H1 (cell line): ENCODE measurements around the gene MTPN. TPM values are rescaled to one million over a fixed set of nuclear protein-coding genes. Genes with fewer than 3 reads are reported as not detected.

Source experiments
- ASH2L ChIP-seq: fragments of 200-600, 300-600 bp; sonication (generic); IDR thresholded peaks from one replicate; pipeline ENCODE4 v1.7.1; 2017; ENCODE audit warnings: low read length
- CREB1 ChIP-seq: IDR thresholded peaks from 2 replicates; pipeline ENCODE4 v1.6.1; 2012; ENCODE audit warnings: inconsistent platforms
- RFX5 ChIP-seq: IDR thresholded peaks from 2 replicates; pipeline ENCODE4 v1.6.1; 2011; ENCODE audit warnings: low read depth, low read length, improper control_type of control experiment, borderline replicate concordance
- SIN3A ChIP-seq, 2 experiments: IDR thresholded peaks in 1 of 2; conservative IDR thresholded peaks in 1 of 2; 2 replicates each; pipeline ENCODE4 v1.6.1; 2011 to 2012; ENCODE audit warnings: low read length in 2 of 2, improper control_type of control experiment in 1 of 2, low read depth in 1 of 2, mild to moderate bottlenecking in 1 of 2
- SRF ChIP-seq: IDR thresholded peaks from 2 replicates; pipeline ENCODE4 v1.6.1; 2011; ENCODE audit warnings: mild to moderate bottlenecking, low read depth, low read length, moderate library complexity
- TBP ChIP-seq: IDR thresholded peaks from 2 replicates; pipeline ENCODE4 v1.6.1; 2011; ENCODE audit warnings: low read depth, low read length, improper control_type of control experiment
- ZNF274 ChIP-seq: IDR thresholded peaks from 2 replicates; pipeline ENCODE4 v1.7.0; 2012; ENCODE audit warnings: low read length, borderline replicate concordance; ENCODE audit errors: extremely low read depth
- polyA plus RNA-seq, 7 experiments: library from polyadenylated mRNA; depleted of rRNA in 3 of 7; stranded (reverse) in 5 of 7; unstranded in 2 of 7; fragments of >200 nt in 5 of 7; fragments of 200-250 nt in 2 of 7; gene quantifications; 1 replicate in 5 of 7; 2 replicates in 1 of 7; 4 replicates in 1 of 7; pipeline versions ENCODE4 v1.2.1 to v1.2.3, GENCODE V29; 2011 to 2013; ENCODE audit warnings: missing spikeins in 2 of 7, mixed read lengths in 2 of 7
- total RNA-seq: library from RNA; stranded (reverse); fragmentation: NEBNext Ultra II Directional; extraction: Animal tissue kit (Norgen Biotek cat#: 25700); gene quantifications from 2 replicates; pipeline ENCODE4 v1.2.1, GENCODE V29; 2021
- TF ChIP-seq, protein P1 (sequence below): fragments of 300-600 bp; sonication (generic); IDR thresholded peaks from 2 replicates; pipeline ENCODE4 v1.7.1; 2012; ENCODE audit warnings: low read length, moderate library complexity, mild to moderate bottlenecking, inconsistent platforms; ENCODE audit not compliant: insufficient replicate concordance

Gene MTPN
- total and polyA plus RNA-seq, 2 of the 8 experiments (the other 6 are each of a cell fraction or from before 2014, with no cell fraction given), result 33.0 to 101 TPM

DNA sequence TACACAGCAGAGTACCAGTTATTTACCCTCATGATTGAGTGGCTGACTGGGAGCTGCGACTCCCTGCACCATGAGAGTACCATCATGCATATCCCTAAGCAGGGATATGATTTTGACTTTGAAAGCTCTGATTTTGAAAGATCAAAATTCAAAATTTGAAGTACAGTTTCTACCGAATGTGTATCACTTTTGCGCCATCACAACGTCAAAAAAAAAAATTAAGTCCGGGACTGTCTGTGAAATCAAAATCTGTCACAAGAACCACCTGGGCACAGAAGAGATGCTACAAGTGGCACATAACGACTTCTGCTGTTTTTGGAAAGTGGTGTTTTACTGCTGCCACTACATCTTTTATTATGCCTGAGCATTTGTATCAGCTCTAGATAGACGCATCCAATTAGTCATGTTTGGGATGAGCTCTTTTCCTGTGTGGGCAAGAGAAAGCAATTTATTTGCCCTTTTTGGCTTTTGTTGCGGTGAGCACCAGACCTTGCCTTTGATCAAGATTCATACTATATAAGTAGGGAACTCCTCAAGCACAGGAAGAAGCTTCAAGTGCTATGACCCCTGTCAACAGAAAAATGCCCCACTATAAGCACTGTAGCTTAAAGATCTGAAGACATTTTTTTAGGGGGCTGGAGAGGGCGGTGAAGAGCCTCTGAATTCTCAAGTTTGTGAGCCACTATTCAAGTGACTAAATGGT is 10.7 kb downstream of the MTPN start (continued):
- TF ChIP-seq, protein P1, sequence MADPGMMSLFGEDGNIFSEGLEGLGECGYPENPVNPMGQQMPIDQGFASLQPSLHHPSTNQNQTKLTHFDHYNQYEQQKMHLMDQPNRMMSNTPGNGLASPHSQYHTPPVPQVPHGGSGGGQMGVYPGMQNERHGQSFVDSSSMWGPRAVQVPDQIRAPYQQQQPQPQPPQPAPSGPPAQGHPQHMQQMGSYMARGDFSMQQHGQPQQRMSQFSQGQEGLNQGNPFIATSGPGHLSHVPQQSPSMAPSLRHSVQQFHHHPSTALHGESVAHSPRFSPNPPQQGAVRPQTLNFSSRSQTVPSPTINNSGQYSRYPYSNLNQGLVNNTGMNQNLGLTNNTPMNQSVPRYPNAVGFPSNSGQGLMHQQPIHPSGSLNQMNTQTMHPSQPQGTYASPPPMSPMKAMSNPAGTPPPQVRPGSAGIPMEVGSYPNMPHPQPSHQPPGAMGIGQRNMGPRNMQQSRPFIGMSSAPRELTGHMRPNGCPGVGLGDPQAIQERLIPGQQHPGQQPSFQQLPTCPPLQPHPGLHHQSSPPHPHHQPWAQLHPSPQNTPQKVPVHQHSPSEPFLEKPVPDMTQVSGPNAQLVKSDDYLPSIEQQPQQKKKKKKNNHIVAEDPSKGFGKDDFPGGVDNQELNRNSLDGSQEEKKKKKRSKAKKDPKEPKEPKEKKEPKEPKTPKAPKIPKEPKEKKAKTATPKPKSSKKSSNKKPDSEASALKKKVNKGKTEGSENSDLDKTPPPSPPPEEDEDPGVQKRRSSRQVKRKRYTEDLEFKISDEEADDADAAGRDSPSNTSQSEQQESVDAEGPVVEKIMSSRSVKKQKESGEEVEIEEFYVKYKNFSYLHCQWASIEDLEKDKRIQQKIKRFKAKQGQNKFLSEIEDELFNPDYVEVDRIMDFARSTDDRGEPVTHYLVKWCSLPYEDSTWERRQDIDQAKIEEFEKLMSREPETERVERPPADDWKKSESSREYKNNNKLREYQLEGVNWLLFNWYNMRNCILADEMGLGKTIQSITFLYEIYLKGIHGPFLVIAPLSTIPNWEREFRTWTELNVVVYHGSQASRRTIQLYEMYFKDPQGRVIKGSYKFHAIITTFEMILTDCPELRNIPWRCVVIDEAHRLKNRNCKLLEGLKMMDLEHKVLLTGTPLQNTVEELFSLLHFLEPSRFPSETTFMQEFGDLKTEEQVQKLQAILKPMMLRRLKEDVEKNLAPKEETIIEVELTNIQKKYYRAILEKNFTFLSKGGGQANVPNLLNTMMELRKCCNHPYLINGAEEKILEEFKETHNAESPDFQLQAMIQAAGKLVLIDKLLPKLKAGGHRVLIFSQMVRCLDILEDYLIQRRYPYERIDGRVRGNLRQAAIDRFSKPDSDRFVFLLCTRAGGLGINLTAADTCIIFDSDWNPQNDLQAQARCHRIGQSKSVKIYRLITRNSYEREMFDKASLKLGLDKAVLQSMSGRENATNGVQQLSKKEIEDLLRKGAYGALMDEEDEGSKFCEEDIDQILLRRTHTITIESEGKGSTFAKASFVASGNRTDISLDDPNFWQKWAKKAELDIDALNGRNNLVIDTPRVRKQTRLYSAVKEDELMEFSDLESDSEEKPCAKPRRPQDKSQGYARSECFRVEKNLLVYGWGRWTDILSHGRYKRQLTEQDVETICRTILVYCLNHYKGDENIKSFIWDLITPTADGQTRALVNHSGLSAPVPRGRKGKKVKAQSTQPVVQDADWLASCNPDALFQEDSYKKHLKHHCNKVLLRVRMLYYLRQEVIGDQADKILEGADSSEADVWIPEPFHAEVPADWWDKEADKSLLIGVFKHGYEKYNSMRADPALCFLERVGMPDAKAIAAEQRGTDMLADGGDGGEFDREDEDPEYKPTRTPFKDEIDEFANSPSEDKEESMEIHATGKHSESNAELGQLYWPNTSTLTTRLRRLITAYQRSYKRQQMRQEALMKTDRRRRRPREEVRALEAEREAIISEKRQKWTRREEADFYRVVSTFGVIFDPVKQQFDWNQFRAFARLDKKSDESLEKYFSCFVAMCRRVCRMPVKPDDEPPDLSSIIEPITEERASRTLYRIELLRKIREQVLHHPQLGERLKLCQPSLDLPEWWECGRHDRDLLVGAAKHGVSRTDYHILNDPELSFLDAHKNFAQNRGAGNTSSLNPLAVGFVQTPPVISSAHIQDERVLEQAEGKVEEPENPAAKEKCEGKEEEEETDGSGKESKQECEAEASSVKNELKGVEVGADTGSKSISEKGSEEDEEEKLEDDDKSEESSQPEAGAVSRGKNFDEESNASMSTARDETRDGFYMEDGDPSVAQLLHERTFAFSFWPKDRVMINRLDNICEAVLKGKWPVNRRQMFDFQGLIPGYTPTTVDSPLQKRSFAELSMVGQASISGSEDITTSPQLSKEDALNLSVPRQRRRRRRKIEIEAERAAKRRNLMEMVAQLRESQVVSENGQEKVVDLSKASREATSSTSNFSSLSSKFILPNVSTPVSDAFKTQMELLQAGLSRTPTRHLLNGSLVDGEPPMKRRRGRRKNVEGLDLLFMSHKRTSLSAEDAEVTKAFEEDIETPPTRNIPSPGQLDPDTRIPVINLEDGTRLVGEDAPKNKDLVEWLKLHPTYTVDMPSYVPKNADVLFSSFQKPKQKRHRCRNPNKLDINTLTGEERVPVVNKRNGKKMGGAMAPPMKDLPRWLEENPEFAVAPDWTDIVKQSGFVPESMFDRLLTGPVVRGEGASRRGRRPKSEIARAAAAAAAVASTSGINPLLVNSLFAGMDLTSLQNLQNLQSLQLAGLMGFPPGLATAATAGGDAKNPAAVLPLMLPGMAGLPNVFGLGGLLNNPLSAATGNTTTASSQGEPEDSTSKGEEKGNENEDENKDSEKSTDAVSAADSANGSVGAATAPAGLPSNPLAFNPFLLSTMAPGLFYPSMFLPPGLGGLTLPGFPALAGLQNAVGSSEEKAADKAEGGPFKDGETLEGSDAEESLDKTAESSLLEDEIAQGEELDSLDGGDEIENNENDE, result no peak
- TF ChIP-seq ZNF274 (no peak), TBP (no peak), ASH2L (no peak), RFX5 (no peak), CREB1 (no peak), SRF (no peak), SIN3A (conservative IDR thresholded peaks at IDR 0.05 in 1 of 2, IDR thresholded peaks at IDR 0.05 in 1 of 2; ENCODE audit: low read depth in 1 of 2, low read length in 2 of 2) (no peak)
